ENCODE results near the gene MTCP1. TPM values are rescaled to one million over a fixed set of nuclear protein-coding genes. Genes with fewer than 3 reads are reported as not detected.

The MTCP1 gene, protein sequence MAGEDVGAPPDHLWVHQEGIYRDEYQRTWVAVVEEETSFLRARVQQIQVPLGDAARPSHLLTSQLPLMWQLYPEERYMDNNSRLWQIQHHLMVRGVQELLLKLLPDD
- total RNA-seq (14.6 and 16.0 TPM in 2 replicates), polyA plus RNA-seq (9.3 and 10.6 TPM in 2 replicates), polyA minus RNA-seq (ENCODE audit: low replicate concordance) (2.9 TPM in 1 of 2 replicates, not detected in the other)
- polyA plus RNA-seq (2012) = 15.6 and 17.6 TPM in 2 replicates

DNA sequence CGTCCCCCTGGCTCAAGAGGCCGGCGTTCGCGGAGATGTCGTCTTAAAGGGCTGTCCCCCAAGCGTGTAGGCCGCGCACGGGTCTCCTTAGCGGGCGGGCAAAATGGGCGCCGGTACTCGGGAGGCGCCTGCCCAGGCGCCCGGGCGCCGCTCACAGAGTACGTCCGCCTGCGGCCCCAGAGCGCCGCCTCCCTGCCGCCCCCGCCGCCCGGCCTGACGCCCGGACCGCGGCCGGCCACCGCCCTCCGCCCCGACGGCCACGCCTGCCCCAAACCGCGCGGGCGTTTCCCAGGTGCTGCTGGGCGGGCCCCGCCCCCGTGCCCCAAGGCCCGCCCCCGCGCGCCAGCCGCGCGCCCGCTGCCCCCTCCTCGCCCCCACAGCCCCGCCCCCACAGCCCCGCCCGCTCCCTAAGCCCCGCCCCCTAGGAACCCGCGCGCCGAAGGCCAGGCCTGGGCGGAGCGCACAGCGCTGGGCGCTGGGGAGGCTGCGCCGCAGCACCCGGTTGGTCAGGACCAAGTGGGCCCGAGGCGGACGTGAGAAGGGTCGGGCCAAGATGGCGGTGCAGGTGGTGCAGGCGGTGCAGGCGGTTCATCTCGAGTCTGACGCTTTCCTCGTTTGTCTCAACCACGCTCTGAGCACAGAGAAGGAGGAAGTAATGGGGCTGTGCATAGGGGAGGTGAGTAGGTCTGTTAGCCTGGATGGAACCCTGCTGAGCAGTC is at the start of gene MTCP1, which contains the start of the genes BRCC3 and CMC4:
TSS of gene MTCP1 (minus strand) at position 162 of the 719 bp plus-strand sequence. CDS start 5,126 bp downstream, outside the sequence.
TSS of gene BRCC3 (plus strand) at position 534 of the 719 bp plus-strand sequence. CDS start at position 554, 20 bp downstream.
TSS of gene CMC4 (minus strand) at position 162 of the 719 bp plus-strand sequence. CDS start 7,113 bp downstream, outside the sequence.
- Histone ChIP-seq H3K36me3 (ENCODE audit: control insufficient read depth, insufficient read depth, low read length) (peaks cover 7% of the 10 kb centered on the region), H3K79me2 (ENCODE audit: control insufficient read depth, insufficient read depth, low read length) (peaks cover 19% of the 10 kb centered on the region), H3K4me3 (replicated peaks in 1 of 4; ENCODE audit: control extremely low read depth in 1 of 4, insufficient read depth in 1 of 4, low read depth in 3 of 4, low read length in 4 of 4) (peak within 1 kb of the TSS; percentile 71 to 87 (median 76)), H3K9me3 (ENCODE audit: control insufficient read depth, insufficient read depth, low read depth, low read length) (no peaks in the 10 kb centered on the region), H3K4me2 (ENCODE audit: extremely low read depth, insufficient read depth, low read length) (peak within 1 kb of the TSS; percentile 72), H2AFZ (ENCODE audit: low read length) (peak within 1 kb of the TSS; percentile 81), H3K4me1 (ENCODE audit: control insufficient read depth, extremely low read depth, insufficient read depth, low read length) (peaks cover 2% of the 10 kb centered on the region), H3K27me3 (ENCODE audit: control insufficient read depth, insufficient read depth, low read length) (no peaks in the 10 kb centered on the region), H3K27ac (ENCODE audit: insufficient read depth, low read length) (peak within 1 kb of the TSS; percentile 80), H4K20me1 (ENCODE audit: control insufficient read depth, extremely low read depth, insufficient read depth, low read length) (no peaks in the 10 kb centered on the region), H3K9ac (ENCODE audit: insufficient read depth, low read length) (peak within 1 kb of the TSS; percentile 78)
- TF ChIP-seq, protein P1, sequence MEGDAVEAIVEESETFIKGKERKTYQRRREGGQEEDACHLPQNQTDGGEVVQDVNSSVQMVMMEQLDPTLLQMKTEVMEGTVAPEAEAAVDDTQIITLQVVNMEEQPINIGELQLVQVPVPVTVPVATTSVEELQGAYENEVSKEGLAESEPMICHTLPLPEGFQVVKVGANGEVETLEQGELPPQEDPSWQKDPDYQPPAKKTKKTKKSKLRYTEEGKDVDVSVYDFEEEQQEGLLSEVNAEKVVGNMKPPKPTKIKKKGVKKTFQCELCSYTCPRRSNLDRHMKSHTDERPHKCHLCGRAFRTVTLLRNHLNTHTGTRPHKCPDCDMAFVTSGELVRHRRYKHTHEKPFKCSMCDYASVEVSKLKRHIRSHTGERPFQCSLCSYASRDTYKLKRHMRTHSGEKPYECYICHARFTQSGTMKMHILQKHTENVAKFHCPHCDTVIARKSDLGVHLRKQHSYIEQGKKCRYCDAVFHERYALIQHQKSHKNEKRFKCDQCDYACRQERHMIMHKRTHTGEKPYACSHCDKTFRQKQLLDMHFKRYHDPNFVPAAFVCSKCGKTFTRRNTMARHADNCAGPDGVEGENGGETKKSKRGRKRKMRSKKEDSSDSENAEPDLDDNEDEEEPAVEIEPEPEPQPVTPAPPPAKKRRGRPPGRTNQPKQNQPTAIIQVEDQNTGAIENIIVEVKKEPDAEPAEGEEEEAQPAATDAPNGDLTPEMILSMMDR (conservative IDR thresholded peaks at IDR 0.05 in 1 of 2, IDR thresholded peaks at IDR 0.05 in 1 of 2; ENCODE audit: low read depth in 1 of 2, low read length in 2 of 2) = no peak
- no peak for TF ChIP-seq EZH2 (IDR thresholded peaks at IDR 0.05; ENCODE audit: low read length, missing control alignments)
- DNase-seq (ENCODE audit: low read depth in 2 of 2) = peak; percentile 75 to 80

- no peak for DNase-seq (ENCODE audit: low read depth in 2 of 2)
- H3K4me3 ChIP-seq (replicated peaks in 1 of 4; ENCODE audit: control extremely low read depth in 1 of 4, insufficient read depth in 1 of 4, low read depth in 3 of 4, low read length in 4 of 4) = no peak overlapping the region
- H3K4me2 ChIP-seq (ENCODE audit: extremely low read depth, insufficient read depth, low read length) = no peak overlapping the region
- no peaks in the 10 kb centered on the region for H3K79me2 ChIP-seq (ENCODE audit: control insufficient read depth, insufficient read depth, low read length)
- no peak overlapping the region for H3K27ac ChIP-seq (ENCODE audit: insufficient read depth, low read length)
- H2AFZ ChIP-seq (ENCODE audit: low read length) = no peak overlapping the region
- no peaks in the 10 kb centered on the region for H3K36me3 ChIP-seq (ENCODE audit: control insufficient read depth, insufficient read depth, low read length)
- no peaks in the 10 kb centered on the region for H3K9me3 ChIP-seq (ENCODE audit: control insufficient read depth, insufficient read depth, low read depth, low read length)
- no peak overlapping the region for H3K9ac ChIP-seq (ENCODE audit: insufficient read depth, low read length)
- TF ChIP-seq, protein P1 (conservative IDR thresholded peaks at IDR 0.05 in 1 of 2, IDR thresholded peaks at IDR 0.05 in 1 of 2; ENCODE audit: low read depth in 1 of 2, low read length in 2 of 2) = no peak
- no peak for TF ChIP-seq EZH2 (IDR thresholded peaks at IDR 0.05; ENCODE audit: low read length, missing control alignments)
- no peaks in the 10 kb centered on the region for H3K4me1 ChIP-seq (ENCODE audit: control insufficient read depth, extremely low read depth, insufficient read depth, low read length)
- H3K27me3 ChIP-seq (ENCODE audit: control insufficient read depth, insufficient read depth, low read length) = no peaks in the 10 kb centered on the region
- no peaks in the 10 kb centered on the region for H4K20me1 ChIP-seq (ENCODE audit: control insufficient read depth, extremely low read depth, insufficient read depth, low read length)
Measured at GRCh38 chrX:155115174-155115819, 44.4 kb upstream of the MTCP1 start.

- Histone ChIP-seq H4K20me1 (ENCODE audit: control insufficient read depth, extremely low read depth, insufficient read depth, low read length) (no peaks in the 10 kb centered on the region), H2AFZ (ENCODE audit: low read length) (no peak overlapping the region), H3K4me3 (replicated peaks in 1 of 4; ENCODE audit: control extremely low read depth in 1 of 4, insufficient read depth in 1 of 4, low read depth in 3 of 4, low read length in 4 of 4) (no peak overlapping the region), H3K4me1 (ENCODE audit: control insufficient read depth, extremely low read depth, insufficient read depth, low read length) (no peaks in the 10 kb centered on the region), H3K27ac (ENCODE audit: insufficient read depth, low read length) (no peak overlapping the region), H3K4me2 (ENCODE audit: extremely low read depth, insufficient read depth, low read length) (no peak overlapping the region), H3K36me3 (ENCODE audit: control insufficient read depth, insufficient read depth, low read length) (no peaks in the 10 kb centered on the region), H3K9me3 (ENCODE audit: control insufficient read depth, insufficient read depth, low read depth, low read length) (no peaks in the 10 kb centered on the region), H3K9ac (ENCODE audit: insufficient read depth, low read length) (no peak overlapping the region), H3K27me3 (ENCODE audit: control insufficient read depth, insufficient read depth, low read length) (no peaks in the 10 kb centered on the region), H3K79me2 (ENCODE audit: control insufficient read depth, insufficient read depth, low read length) (no peaks in the 10 kb centered on the region)
- no peak for TF ChIP-seq EZH2 (IDR thresholded peaks at IDR 0.05; ENCODE audit: low read length, missing control alignments)
- TF ChIP-seq, protein P1 (conservative IDR thresholded peaks at IDR 0.05 in 1 of 2, IDR thresholded peaks at IDR 0.05 in 1 of 2; ENCODE audit: low read depth in 1 of 2, low read length in 2 of 2) = no peak
- DNase-seq (ENCODE audit: low read depth in 2 of 2) = no peak
Measured at GRCh38 chrX:155113097-155113496, 42.2 kb upstream of the MTCP1 start.
